NOMO-1 treated with DMSO at 0.1 percent for 48 hours (cell line): ENCODE data around the gene SYNJ2.

Experiments used
- DNase-seq: peaks from one replicate; lab custom pipeline; 2025; ENCODE audit not compliant: unreplicated experiment; lab: John Stamatoyannopoulos, UW

The SYNJ2 gene

GRCh38 chr6:158010591-158011477 lies 29.2 kb downstream of the SYNJ2 start:
- no peak for DNase-seq

GRCh38 chr6:158011478-158011920 lies 29.8 kb downstream of the SYNJ2 start:
- DNase-seq, result no peak

GRCh38 chr6:158011980-158012566 lies 30.4 kb downstream of the SYNJ2 start:
- no peak for DNase-seq

GRCh38 chr6:158013904-158014504 lies 32.3 kb downstream of the SYNJ2 start:
- no peak for DNase-seq

GRCh38 chr6:158014505-158015187 lies 33.0 kb downstream of the SYNJ2 start:
- DNase-seq, result no peak

GRCh38 chr6:158015188-158015506 lies 33.5 kb downstream of the SYNJ2 start:
- DNase-seq, result no peak

- no peak for DNase-seq
Measured at GRCh38 chr6:158016571-158017383, 35.1 kb downstream of the SYNJ2 start.

- DNase-seq, result no peak
Measured at GRCh38 chr6:158017621-158018040, 36.0 kb downstream of the SYNJ2 start.

GRCh38 chr6:158018041-158018771 lies 36.5 kb downstream of the SYNJ2 start:
- DNase-seq, result no peak

- DNase-seq, result no peak
Measured at GRCh38 chr6:158018851-158019361, 37.2 kb downstream of the SYNJ2 start.

GRCh38 chr6:158019416-158019815 lies 37.8 kb downstream of the SYNJ2 start:
- DNase-seq, result no peak

GRCh38 chr6:158020272-158020711 lies 38.6 kb downstream of the SYNJ2 start:
- DNase-seq, result no peak

- no peak for DNase-seq
Measured at GRCh38 chr6:158020811-158021210, 39.1 kb downstream of the SYNJ2 start.

GRCh38 chr6:158021376-158021775 lies 39.7 kb downstream of the SYNJ2 start:
- DNase-seq, result no peak

GRCh38 chr6:158021814-158022748 lies 40.4 kb downstream of the SYNJ2 start:
- no peak for DNase-seq

- DNase-seq, result no peak
Measured at GRCh38 chr6:158022749-158023596, 41.3 kb downstream of the SYNJ2 start.

GRCh38 chr6:158023597-158023939 lies 41.9 kb downstream of the SYNJ2 start:
- no peak for DNase-seq
